Pancreas (tissue), 10 donors: Measurements from ENCODE around the gene CUZD1. TPM values are rescaled to one million over a fixed set of nuclear protein-coding genes. Genes with fewer than 3 reads are reported as not detected.

Source experiments
- ATAC-seq, 4 donors: fragments of 200-7000 bp; cut with Tn5 transposase; one replicate each; pipeline versions ENCODE4 v1.8.0 to v1.9.1; 2020; ENCODE audit warnings: mild to moderate bottlenecking in 4 of 4, moderate library complexity in 4 of 4
- DNase-seq, 6 donors: peaks; one replicate each; pipeline ENCODE4 v3.0.0-alpha.2; 2020
- FAIRE-seq: peaks from 2 replicates; lab custom pipeline; 2012; peaks lifted over from hg19 to GRCh38; lab: Jason Lieb, UNC
- H3K27ac ChIP-seq, 4 donors: fragments of 200-600 bp; sonication (generic); 1 replicate in 3 of 4; 2 replicates in 1 of 4; pipeline versions ENCODE4 v1.5.0 to v1.8.0; 2020
- H3K27me3 ChIP-seq, 4 donors: fragments of 200-600 bp; one replicate each; pipeline ENCODE4 v1.8.0; 2021
- H3K36me3 ChIP-seq, 3 donors: fragments of 200-600 bp; sonication (generic) in 1 of 3; one replicate each; pipeline versions ENCODE4 v1.5.0 to v1.8.0; 2020 to 2021
- H3K4me1 ChIP-seq, 3 donors: fragments of 200-600 bp; one replicate each; pipeline ENCODE4 v1.8.0; 2021
- H3K4me3 ChIP-seq, 4 donors: fragments of 200-600 bp; sonication (generic) in 2 of 4; one replicate each; pipeline versions ENCODE4 v1.5.0 to v1.8.0; 2020 to 2021
- H3K9me3 ChIP-seq, 4 donors: fragments of 200-600 bp; one replicate each; pipeline ENCODE4 v1.8.0; 2021
- WGBS, 2 donors: extraction: QIAGEN DNeasy Blood & Tissue Kit; methylation state at CpG; one replicate each; pipeline ENCODE4 v1.1.7; 2013; 5-methylcytosine and 5-hydroxymethylcytosine counted together
- intact Hi-C, 3 donors: fragments of 100-400 bp; cut with DNase I; formaldehyde crosslinking; loops; one replicate each; pipeline versions ENCODE4 v1.11.1 to v1.14.2; 2022
- polyA plus RNA-seq, 2 donors: library from polyadenylated mRNA; stranded (reverse); fragments of 200-250 nt; gene quantifications; one replicate each; pipeline ENCODE4 v1.2.3, GENCODE V29; 2013
- total RNA-seq, 6 donors: library from RNA; stranded (reverse); fragmentation: NEBNext Ultra II Directional in 4 of 6; extraction: Animal tissue kit (Norgen Biotek cat#: 25700) in 4 of 6; gene quantifications; one replicate each; pipeline versions ENCODE4 v1.2.1 to v1.2.4, GENCODE V29; 2021 to 2023
- TF ChIP-seq, protein P1 (sequence below), 4 donors: fragments of 200-600 bp; sonication (generic) in 3 of 4; IDR thresholded peaks; one replicate each; pipeline versions ENCODE4 v1.5.0 to v1.8.0; 2021; ENCODE audit warnings: antibody characterized with exemption in 4 of 4
- donor health status: healthy with polysubstance abuse.
- donor health status: DM: no; HTN: no; CAD: no; lungs with moderate emphysema.
- donor health status: DM: no; HTN: no; CAD: no.
- donor health status: control.
- donor health status: control.
- donor health status: Bipolar disorder and iron deficiency.
- donor health status: DM: yes; HTN: yes; CAD: no.
- donor health status: DM: no; HTN: no; CAD: no.
- donor health status: DM: no; HTN: no; CAD: no.
- donor health status: DM: yes; HTN: yes; CAD: no.

Gene CUZD1
- total and polyA plus RNA-seq, 8 donors, result 734 to 3,085 (median 2,038) TPM

DNA sequence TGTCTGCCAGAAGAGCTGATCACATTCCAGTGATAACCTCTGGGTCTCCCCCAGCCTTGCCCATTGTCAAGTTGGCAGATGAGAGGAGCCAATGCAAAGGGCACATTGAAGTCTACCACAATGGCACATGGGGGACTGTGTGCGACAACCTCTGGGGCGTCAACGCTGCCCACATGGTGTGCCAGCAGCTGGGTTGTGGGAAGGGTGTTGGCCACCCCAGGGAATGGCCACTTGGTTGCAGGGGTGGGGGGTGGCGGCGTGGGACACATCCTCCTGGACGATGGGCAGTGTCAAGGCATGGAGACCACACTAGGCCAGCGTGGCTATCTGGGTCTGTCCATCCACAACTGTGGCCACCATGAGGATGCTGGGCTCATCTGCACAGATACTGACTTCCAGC is 43.4 kb downstream of the CUZD1 start:
- intact Hi-C loops, result no loop called here
- no peak for ATAC-seq
- Histone ChIP-seq H3K4me3 (no peak overlapping the region), H3K27ac (no peak overlapping the region), H3K36me3 (no peaks in the 10 kb centered on the region), H3K27me3 (peaks cover 0 to 5% (median 0%) of the 10 kb centered on the region in 4 donors), H3K4me1 (no peaks in the 10 kb centered on the region), H3K9me3 (no peaks in the 10 kb centered on the region)
- TF ChIP-seq, protein P1, sequence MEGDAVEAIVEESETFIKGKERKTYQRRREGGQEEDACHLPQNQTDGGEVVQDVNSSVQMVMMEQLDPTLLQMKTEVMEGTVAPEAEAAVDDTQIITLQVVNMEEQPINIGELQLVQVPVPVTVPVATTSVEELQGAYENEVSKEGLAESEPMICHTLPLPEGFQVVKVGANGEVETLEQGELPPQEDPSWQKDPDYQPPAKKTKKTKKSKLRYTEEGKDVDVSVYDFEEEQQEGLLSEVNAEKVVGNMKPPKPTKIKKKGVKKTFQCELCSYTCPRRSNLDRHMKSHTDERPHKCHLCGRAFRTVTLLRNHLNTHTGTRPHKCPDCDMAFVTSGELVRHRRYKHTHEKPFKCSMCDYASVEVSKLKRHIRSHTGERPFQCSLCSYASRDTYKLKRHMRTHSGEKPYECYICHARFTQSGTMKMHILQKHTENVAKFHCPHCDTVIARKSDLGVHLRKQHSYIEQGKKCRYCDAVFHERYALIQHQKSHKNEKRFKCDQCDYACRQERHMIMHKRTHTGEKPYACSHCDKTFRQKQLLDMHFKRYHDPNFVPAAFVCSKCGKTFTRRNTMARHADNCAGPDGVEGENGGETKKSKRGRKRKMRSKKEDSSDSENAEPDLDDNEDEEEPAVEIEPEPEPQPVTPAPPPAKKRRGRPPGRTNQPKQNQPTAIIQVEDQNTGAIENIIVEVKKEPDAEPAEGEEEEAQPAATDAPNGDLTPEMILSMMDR (IDR thresholded peaks at IDR 0.05), result no peak
- no peak for FAIRE-seq
- 82 to 93% methylated on average over 7 of the region's 7 CpGs for WGBS, 2 donors
- DNase-seq, result no peak

DNA sequence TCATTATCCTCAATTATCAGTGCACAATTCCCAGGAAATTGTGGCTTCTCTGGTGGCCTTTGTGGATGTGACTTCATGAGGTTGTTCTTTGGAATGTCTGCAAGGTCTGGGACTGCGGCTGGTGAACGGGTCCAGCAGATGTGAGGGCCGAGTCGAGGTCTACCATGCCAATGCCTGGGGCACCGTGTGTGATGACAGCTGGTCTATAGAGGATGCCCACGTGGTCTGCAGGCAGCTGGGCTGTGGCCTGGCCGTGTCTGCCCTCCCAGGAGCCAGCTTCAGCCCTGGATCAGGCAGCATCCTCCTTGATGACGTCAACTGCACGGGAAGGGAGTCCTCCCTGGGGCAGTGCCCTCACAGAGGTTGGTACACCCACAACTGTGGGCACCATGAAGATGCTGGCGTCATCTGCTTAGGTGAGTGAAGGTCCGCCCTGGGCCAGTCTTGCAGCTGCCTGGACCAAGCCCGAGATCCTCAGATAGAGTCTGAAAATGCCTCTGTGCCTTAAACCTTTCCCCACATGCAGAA is 46.9 kb downstream of the CUZD1 start:
- no peak for DNase-seq
- Histone ChIP-seq H3K27me3 (no peaks in the 10 kb centered on the region), H3K36me3 (no peaks in the 10 kb centered on the region), H3K9me3 (no peaks in the 10 kb centered on the region), H3K4me1 (no peaks in the 10 kb centered on the region), H3K4me3 (no peak overlapping the region), H3K27ac (no peak overlapping the region)
- intact Hi-C loops, result no loop called here
- TF ChIP-seq, protein P1 (IDR thresholded peaks at IDR 0.05), result no peak
- FAIRE-seq, result no peak
- no peak for ATAC-seq
- WGBS, 2 donors, result 75 to 80% methylated on average over 12 of the region's 12 CpGs

DNA sequence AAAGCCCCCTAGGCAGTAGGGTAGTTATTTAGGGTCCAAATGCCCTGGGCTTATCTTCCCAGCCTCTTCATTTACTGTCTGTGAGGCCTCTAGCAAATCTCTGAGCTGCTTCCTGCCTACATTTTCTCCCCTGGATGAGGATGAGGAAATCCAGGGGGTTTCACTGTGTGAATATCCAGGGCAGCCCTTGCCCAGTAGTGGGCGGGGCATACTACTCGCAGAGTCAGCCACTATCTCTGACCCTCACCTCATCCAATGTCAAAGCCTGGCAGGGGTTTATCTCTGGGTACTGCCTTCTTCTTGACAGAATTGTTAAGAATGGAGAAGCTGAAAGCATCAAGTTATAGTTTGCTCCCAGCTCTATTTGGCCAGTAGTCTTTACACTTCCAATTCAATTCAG is 48.9 kb downstream of the CUZD1 start:
- Histone ChIP-seq H3K27me3 (no peaks in the 10 kb centered on the region), H3K27ac (no peak overlapping the region), H3K36me3 (no peaks in the 10 kb centered on the region), H3K4me3 (no peak overlapping the region), H3K4me1 (no peaks in the 10 kb centered on the region), H3K9me3 (no peaks in the 10 kb centered on the region)
- ATAC-seq (no peak), DNase-seq (no peak), FAIRE-seq (no peak)
- TF ChIP-seq, protein P1 (IDR thresholded peaks at IDR 0.05), result no peak
- intact Hi-C loops, result no loop called here
- WGBS, 2 donors, result 54 to 58% methylated on average over 2 of the region's 2 CpGs

DNA sequence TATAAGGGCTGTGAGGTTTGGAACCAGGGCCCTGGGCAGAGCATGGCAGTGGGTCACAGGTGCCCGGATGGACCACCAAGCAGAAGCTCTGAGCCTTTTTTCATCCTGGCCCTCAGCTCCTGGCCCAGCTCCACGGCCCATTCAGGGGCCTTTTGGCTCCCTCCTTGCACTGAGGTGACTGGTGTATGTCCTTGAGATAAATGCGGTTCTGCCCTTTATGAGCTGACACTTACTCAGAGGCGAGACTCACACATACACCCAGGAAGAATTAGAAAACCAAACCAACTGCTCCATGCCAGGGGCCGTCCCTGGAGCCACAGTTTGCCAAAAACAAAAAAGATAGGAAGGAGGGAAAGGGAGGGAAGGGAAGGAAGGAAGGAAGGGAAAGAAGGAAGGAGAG is 49.7 kb downstream of the CUZD1 start:
- intact Hi-C loops, result no loop called here
- FAIRE-seq, result no peak

DNA sequence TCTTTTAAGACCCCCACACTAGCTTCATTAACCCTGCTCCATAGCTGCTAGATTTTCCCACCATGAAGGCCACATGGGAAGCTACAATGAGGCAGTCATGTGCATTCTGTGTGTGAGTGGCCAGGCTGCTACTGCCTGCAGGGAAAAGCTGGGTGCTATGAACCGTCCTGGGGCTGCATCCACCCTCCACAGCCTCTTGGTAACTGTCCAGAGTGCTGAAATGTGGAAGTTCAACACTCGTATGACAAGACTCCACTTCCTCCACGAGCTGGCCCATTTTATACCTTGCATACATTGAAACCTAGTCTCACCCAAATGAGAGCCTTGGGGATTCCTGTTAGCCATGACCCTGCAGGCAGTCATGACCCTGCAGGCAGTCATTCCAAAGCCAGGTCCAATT is 59.4 kb downstream of the CUZD1 start:
- no peaks in the 10 kb centered on the region for H3K36me3 ChIP-seq
- DNase-seq (no peak), ATAC-seq (peak in 2 of 4 donors; percentile 52 to 54), FAIRE-seq (no peak)
- no peak overlapping the region for H3K4me3 ChIP-seq
- no peaks in the 10 kb centered on the region for H3K27me3 ChIP-seq
- 3 to 12% methylated on average over 3 of the region's 3 CpGs for WGBS, 2 donors
- no peaks in the 10 kb centered on the region for H3K4me1 ChIP-seq
- H3K9me3 ChIP-seq, result no peaks in the 10 kb centered on the region
- intact Hi-C loops, result no loop called here
- no peak overlapping the region for H3K27ac ChIP-seq
- TF ChIP-seq, protein P1 (IDR thresholded peaks at IDR 0.05), result no peak

More for the DNA sequence above, 49.7 kb downstream of the CUZD1 start:
- Histone ChIP-seq H3K27me3 (no peaks in the 10 kb centered on the region), H3K4me3 (no peak overlapping the region), H3K4me1 (no peaks in the 10 kb centered on the region), H3K9me3 (no peaks in the 10 kb centered on the region), H3K36me3 (no peaks in the 10 kb centered on the region), H3K27ac (no peak overlapping the region)
- TF ChIP-seq, protein P1 (IDR thresholded peaks at IDR 0.05), result no peak
- ATAC-seq, result no peak
- no peak for DNase-seq
- 49 to 58% methylated on average over 5 of the region's 5 CpGs for WGBS, 2 donors
